HFF-Myc (cell line): ENCODE measurements around the gene AMMECR1L.
"Not testable (repeated sequence)": the region's sequence is repeated elsewhere in the genome, so short reads cannot be mapped to it uniquely, and the experiment has no call there.

Experiments
- DNase-seq: peaks from one replicate; pipeline ENCODE4 v3.0.0-alpha.2; 2011; ENCODE audit warnings: low read depth; ENCODE audit errors: extremely low read depth
- H3K4me3 ChIP-seq: replicated peaks from 2 replicates; pipeline ENCODE4 v1.5.1; 2011; ENCODE audit warnings: low read depth, mild to moderate bottlenecking, control low read depth, low read length
- CTCF ChIP-seq: IDR thresholded peaks from 2 replicates; pipeline ENCODE4 v1.5.1; 2012; ENCODE audit warnings: mild to moderate bottlenecking, low read depth, low read length, control low read depth; ENCODE audit errors: missing control alignments

AMMECR1L gene

GRCh38 chr2:127897531-127898211 lies 11.9 kb upstream of the AMMECR1L start:
- H3K4me3 ChIP-seq, result no peak overlapping the region
- no peak for DNase-seq
- TF ChIP-seq CTCF, result no peak

- no peak for DNase-seq
- no peak overlapping the region for H3K4me3 ChIP-seq
- no peak for TF ChIP-seq CTCF
Observed at GRCh38 chr2:127893494-127893893, 7.7 kb upstream of the AMMECR1L start.

DNA sequence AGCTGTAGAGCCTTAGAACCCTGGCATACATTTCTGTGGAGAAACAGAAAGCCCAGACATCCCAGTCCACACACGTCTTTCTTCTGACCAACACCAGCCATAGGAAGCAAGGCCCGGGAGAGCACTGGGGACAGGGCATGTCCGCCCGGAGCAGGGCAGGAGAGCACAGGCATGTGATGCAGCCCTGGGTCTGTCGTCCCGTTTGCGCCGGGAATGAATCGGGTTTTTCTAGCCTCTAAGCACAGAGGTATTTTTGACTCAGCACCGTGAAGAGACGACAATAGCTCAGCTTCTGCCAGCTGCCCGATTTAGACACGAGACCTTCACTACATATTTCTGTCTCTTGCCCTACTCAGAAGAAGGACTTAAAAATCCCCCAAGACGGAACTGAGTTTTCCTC lies 7.3 kb upstream of the AMMECR1L start:
- H3K4me3 ChIP-seq, result no peak overlapping the region
- no peak for TF ChIP-seq CTCF
- DNase-seq, result no peak

DNA sequence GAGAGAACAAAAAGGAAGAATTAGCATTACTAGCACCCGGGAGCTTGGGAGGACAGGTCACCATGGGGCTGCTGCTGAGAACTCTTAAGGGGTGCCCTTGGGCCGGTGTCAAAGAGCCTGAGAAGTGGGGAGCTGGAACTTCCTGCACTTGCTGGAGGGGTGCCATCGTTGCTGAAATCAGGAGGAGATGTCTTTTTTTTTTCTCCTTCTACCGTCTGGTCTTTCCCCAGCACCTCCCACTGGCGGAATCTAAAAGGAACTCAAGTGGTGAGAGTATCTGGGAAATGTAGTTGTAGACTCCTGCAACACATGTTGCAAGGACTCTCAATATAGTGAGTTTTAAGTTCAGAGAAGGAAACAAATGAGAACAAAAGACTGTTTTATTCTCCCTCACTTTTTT lies 6.1 kb upstream of the AMMECR1L start:
- no peak overlapping the region for H3K4me3 ChIP-seq
- DNase-seq, result no peak
- no peak for TF ChIP-seq CTCF

DNA sequence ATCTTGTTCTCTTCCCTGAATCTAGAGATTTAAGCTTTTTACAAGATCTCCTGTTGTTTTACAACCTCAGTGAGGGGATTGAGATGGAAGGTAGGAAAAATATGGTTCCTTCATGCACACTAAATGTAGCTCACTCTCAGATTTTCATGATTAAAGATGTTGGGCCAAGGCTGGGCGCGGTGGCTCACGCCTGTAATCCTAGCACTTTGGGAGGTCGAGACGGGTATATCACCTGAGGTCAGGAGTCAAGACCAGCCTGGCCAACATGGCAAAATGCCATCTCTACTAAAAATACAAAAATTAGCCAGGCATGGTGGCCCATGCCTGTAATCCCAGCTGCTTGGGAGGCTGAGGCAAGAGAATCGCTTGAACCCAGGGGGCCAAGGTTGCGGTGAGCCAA lies 5.0 kb upstream of the AMMECR1L start:
- DNase-seq, H3K4me3 ChIP-seq: not testable (repeated sequence)

DNA sequence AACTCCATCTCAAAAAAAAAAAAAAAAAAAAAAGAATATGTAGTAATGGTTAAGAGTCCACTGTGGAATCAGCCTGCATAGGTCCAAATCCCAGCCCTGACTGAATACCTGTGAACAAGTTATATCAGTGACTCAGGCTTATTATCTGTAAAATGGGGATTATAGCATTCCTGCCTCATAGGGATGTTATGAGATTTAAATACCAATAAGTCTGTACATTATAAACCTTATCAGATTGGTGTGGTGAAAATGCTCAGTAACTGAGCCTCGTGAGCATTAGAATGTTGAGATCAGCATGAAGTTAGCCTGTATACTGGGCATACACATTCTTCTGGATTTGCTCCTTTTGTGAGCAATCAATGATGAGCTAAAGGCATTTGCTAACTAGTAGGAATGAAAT lies 3.0 kb upstream of the AMMECR1L start:
- no peak for DNase-seq
- no peak overlapping the region for H3K4me3 ChIP-seq
- TF ChIP-seq CTCF, result no peak

DNA sequence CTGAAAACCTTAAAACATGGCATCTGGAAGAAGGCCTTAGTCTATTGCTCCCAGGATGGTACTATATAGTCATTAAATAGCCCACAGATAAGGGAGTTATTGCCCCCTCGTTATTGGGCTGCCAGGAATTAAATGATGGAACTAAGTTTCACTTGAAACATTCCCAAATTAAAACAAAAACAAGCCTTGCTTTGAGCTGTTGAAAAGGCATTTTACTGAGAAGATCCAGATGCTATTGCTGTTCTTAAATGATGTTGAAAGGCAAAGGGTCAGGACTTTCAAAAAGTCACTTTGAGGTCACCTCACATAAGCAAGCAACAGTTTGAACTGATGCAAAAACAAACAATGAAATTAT lies 2.0 kb upstream of the AMMECR1L start:
- TF ChIP-seq CTCF, result no peak
- no peak for DNase-seq
- peak overlapping the region; percentile 52 for H3K4me3 ChIP-seq
